Activated T-helper 1 cell treated with Interleukin-2 at 50 U/mL for 16 hours (primary cell): ENCODE data around the gene SLC25A47.
"Not testable (repeated sequence)": the region's sequence is repeated elsewhere in the genome, so short reads cannot be mapped to it uniquely, and the experiment has no call there.

Experiments
- DNase-seq: peaks from one replicate; pipeline ENCODE4 v3.0.0-alpha.2; 2020; ENCODE audit warnings: low read depth

Gene SLC25A47

GRCh38 chr14:100290607-100291304 lies 32.4 kb upstream of the SLC25A47 start:
- DNase-seq: no peak

- DNase-seq: no peak
Observed at GRCh38 chr14:100291305-100292075, 31.6 kb upstream of the SLC25A47 start.

GRCh38 chr14:100292301-100292775 lies 30.8 kb upstream of the SLC25A47 start:
- no peak for DNase-seq

GRCh38 chr14:100292776-100293461 lies 30.2 kb upstream of the SLC25A47 start:
- no peak for DNase-seq

GRCh38 chr14:100293497-100294212 lies 29.5 kb upstream of the SLC25A47 start:
- DNase-seq: no peak

- no peak for DNase-seq
Observed at GRCh38 chr14:100294213-100294962, 28.8 kb upstream of the SLC25A47 start.

GRCh38 chr14:100294963-100295330 lies 28.2 kb upstream of the SLC25A47 start:
- no peak for DNase-seq

- DNase-seq: no peak
Observed at GRCh38 chr14:100295376-100296105, 27.6 kb upstream of the SLC25A47 start.

- DNase-seq: no peak
Observed at GRCh38 chr14:100296106-100296651, 27.0 kb upstream of the SLC25A47 start.

GRCh38 chr14:100296729-100297128 lies 26.4 kb upstream of the SLC25A47 start:
- not testable (repeated sequence) for DNase-seq

GRCh38 chr14:100297320-100298300 lies 25.5 kb upstream of the SLC25A47 start:
- DNase-seq: no peak

GRCh38 chr14:100298551-100299237 lies 24.4 kb upstream of the SLC25A47 start:
- DNase-seq: no peak

- no peak for DNase-seq
Observed at GRCh38 chr14:100299238-100299560, 23.9 kb upstream of the SLC25A47 start.

GRCh38 chr14:100302616-100303015 lies 20.5 kb upstream of the SLC25A47 start:
- no peak for DNase-seq

GRCh38 chr14:100303179-100303578 lies 20.0 kb upstream of the SLC25A47 start:
- DNase-seq: no peak

- no peak for DNase-seq
Observed at GRCh38 chr14:100303925-100304324, 19.2 kb upstream of the SLC25A47 start.

GRCh38 chr14:100304825-100305323 lies 18.3 kb upstream of the SLC25A47 start:
- no peak for DNase-seq

- DNase-seq: peak; percentile 49
Observed at GRCh38 chr14:100305324-100306100, 17.6 kb upstream of the SLC25A47 start.
